BLaER1 treated with 17β-estradiol and CSF1 and Interleukin-3, amounts not matched to agents 10 nM and 100 nM (cell line): Measurements from ENCODE around the gene LIMK1.
A peak's percentile ranks its signal among the peaks of the same experiment; 100 is the strongest.

ENCODE experiments used
- H3K27ac ChIP-seq, 11 experiments: shearing (Covaris generic); formaldehyde crosslinking; 2 replicates each; pipeline ENCODE4 v1.8.1; 2022
- H3K27me3 ChIP-seq, 11 experiments: shearing (Covaris generic); formaldehyde crosslinking; 2 replicates each; pipeline ENCODE4 v1.8.1; 2022
- H3K36me3 ChIP-seq, 11 experiments: shearing (Covaris generic); formaldehyde crosslinking; 2 replicates each; pipeline ENCODE4 v1.8.1; 2022
- H3K4me1 ChIP-seq, 10 experiments: shearing (Covaris generic); formaldehyde crosslinking; 2 replicates each; pipeline ENCODE4 v1.8.1; 2022
- H3K4me2 ChIP-seq, 11 experiments: shearing (Covaris generic); formaldehyde crosslinking; 2 replicates each; pipeline ENCODE4 v1.8.1; 2022
- H3K4me3 ChIP-seq, 10 experiments: shearing (Covaris generic); formaldehyde crosslinking; 2 replicates each; pipeline ENCODE4 v1.8.1; 2022
- H3K9ac ChIP-seq, 11 experiments: shearing (Covaris generic); formaldehyde crosslinking; 2 replicates each; pipeline ENCODE4 v1.8.1; 2022
- H3K9me3 ChIP-seq, 11 experiments: shearing (Covaris generic); formaldehyde crosslinking; replicated peaks in 1 of 11; 2 replicates each; pipeline ENCODE4 v1.8.1; 2022
- H4K20me1 ChIP-seq, 11 experiments: shearing (Covaris generic); formaldehyde crosslinking; 2 replicates each; pipeline ENCODE4 v1.8.1; 2022
- Cebpa-rat ChIP-seq, 11 experiments: shearing (Covaris generic); IDR thresholded peaks; 2 replicates each; pipeline ENCODE4 v1.8.1; 2022

The LIMK1 gene

GRCh38 chr7:74070619-74070921 lies 13.0 kb upstream of the LIMK1 start:
- no peaks in the 10 kb centered on the region for H4K20me1 ChIP-seq
- no peaks in the 10 kb centered on the region for H3K27me3 ChIP-seq
- TF ChIP-seq Cebpa-rat (IDR thresholded peaks at IDR 0.05): no peak
- H3K4me3 ChIP-seq: no peak overlapping the region
- H3K9ac ChIP-seq: no peak overlapping the region
- no peaks in the 10 kb centered on the region for H3K36me3 ChIP-seq
- H3K4me1 ChIP-seq: peaks cover 0 to 20% (median 3%) of the 10 kb centered on the region in 10 experiments; a peak in 11 of 20 replicates
- H3K27ac ChIP-seq: peak overlapping the region in 1 of 11 experiments; percentile 23; a peak in 1 of 22 replicates
- H3K4me2 ChIP-seq: peak overlapping the region in 2 of 11 experiments; percentile 22 to 24; a peak in 3 of 22 replicates
- H3K9me3 ChIP-seq: no peaks in the 10 kb centered on the region

GRCh38 chr7:74071121-74071520 lies 12.5 kb upstream of the LIMK1 start:
- Histone ChIP-seq H3K27ac (no peak overlapping the region), H3K9ac (no peak overlapping the region), H3K9me3 (no peaks in the 10 kb centered on the region), H3K4me3 (no peak overlapping the region), H3K4me1 (peaks cover 0 to 20% (median 6%) of the 10 kb centered on the region in 10 experiments; a peak in 12 of 20 replicates), H3K4me2 (no peak overlapping the region), H4K20me1 (no peaks in the 10 kb centered on the region), H3K36me3 (no peaks in the 10 kb centered on the region), H3K27me3 (no peaks in the 10 kb centered on the region)
- TF ChIP-seq Cebpa-rat (IDR thresholded peaks at IDR 0.05): no peak

- TF ChIP-seq Cebpa-rat (IDR thresholded peaks at IDR 0.05): no peak
- Histone ChIP-seq H3K27me3 (no peaks in the 10 kb centered on the region), H3K4me1 (peaks cover 9 to 27% (median 19%) of the 10 kb centered on the region in 10 experiments), H3K4me3 (no peak overlapping the region), H3K9me3 (peaks cover 0 to 7% (median 0%) of the 10 kb centered on the region in 11 experiments; a peak in 2 of 22 replicates), H3K36me3 (no peaks in the 10 kb centered on the region), H3K9ac (no peak overlapping the region), H3K27ac (no peak overlapping the region), H3K4me2 (no peak overlapping the region), H4K20me1 (no peaks in the 10 kb centered on the region)
Measured at GRCh38 chr7:74074770-74075169, 8.8 kb upstream of the LIMK1 start.

- Histone ChIP-seq H3K9me3 (peaks cover 0 to 7% (median 0%) of the 10 kb centered on the region in 11 experiments; a peak in 2 of 22 replicates), H3K9ac (peak overlapping the region in 1 of 11 experiments; percentile 0; a peak in 1 of 22 replicates), H3K27me3 (no peaks in the 10 kb centered on the region), H3K4me2 (peak overlapping the region in 6 of 11 experiments; percentile 23 to 50 (median 43); a peak in 9 of 22 replicates), H3K27ac (peak overlapping the region in 2 of 11 experiments; percentile 1 to 22; a peak in 1 of 22 replicates), H3K36me3 (no peaks in the 10 kb centered on the region), H3K4me3 (no peak overlapping the region), H4K20me1 (no peaks in the 10 kb centered on the region), H3K4me1 (peaks cover 16 to 46% (median 33%) of the 10 kb centered on the region in 10 experiments)
- no peak for TF ChIP-seq Cebpa-rat (IDR thresholded peaks at IDR 0.05)
Measured at GRCh38 chr7:74078461-74078860, 5.1 kb upstream of the LIMK1 start.

GRCh38 chr7:74082770-74083116 lies 861 bp upstream of the LIMK1 start:
- Histone ChIP-seq H3K27me3 (no peaks in the 10 kb centered on the region), H3K27ac (peak overlapping the region in 10 of 11 experiments; percentile 38 to 81 (median 70); a peak in 18 of 22 replicates), H3K4me1 (peaks cover 27 to 59% (median 50%) of the 10 kb centered on the region in 10 experiments), H3K4me2 (peak overlapping the region; percentile 75 to 91 (median 82)), H3K36me3 (peaks cover 10 to 23% (median 20%) of the 10 kb centered on the region in 11 experiments; a peak in 21 of 22 replicates), H3K4me3 (peak overlapping the region in 9 of 10 experiments; percentile 19 to 75 (median 40); a peak in 9 of 20 replicates), H3K9ac (peak overlapping the region; percentile 35 to 90 (median 73); a peak in 18 of 22 replicates), H4K20me1 (peaks cover 0 to 12% (median 5%) of the 10 kb centered on the region in 11 experiments; a peak in 4 of 22 replicates), H3K9me3 (no peaks in the 10 kb centered on the region)
- TF ChIP-seq Cebpa-rat (IDR thresholded peaks at IDR 0.05): no peak

- H3K27me3 ChIP-seq: no peaks in the 10 kb centered on the region
- H3K36me3 ChIP-seq: peaks cover 23 to 37% (median 33%) of the 10 kb centered on the region in 11 experiments
- H3K4me1 ChIP-seq: peaks cover 24 to 55% (median 44%) of the 10 kb centered on the region in 10 experiments
- H3K4me2 ChIP-seq: peak overlapping the region; percentile 88 to 100 (median 98)
- TF ChIP-seq Cebpa-rat (IDR thresholded peaks at IDR 0.05): no peak
- H3K9ac ChIP-seq: peak overlapping the region; percentile 77 to 90 (median 84)
- peaks cover 0 to 12% (median 5%) of the 10 kb centered on the region in 11 experiments; a peak in 4 of 22 replicates for H4K20me1 ChIP-seq
- peak overlapping the region; percentile 63 to 84 (median 74) for H3K4me3 ChIP-seq
- H3K27ac ChIP-seq: peak overlapping the region; percentile 40 to 91 (median 85); a peak in 21 of 22 replicates
- no peaks in the 10 kb centered on the region for H3K9me3 ChIP-seq
Measured at GRCh38 chr7:74083928-74084721, 521 bp downstream of the LIMK1 start.

GRCh38 chr7:74084722-74085578 lies 1.3 kb downstream of the LIMK1 start:
- no peak for TF ChIP-seq Cebpa-rat (IDR thresholded peaks at IDR 0.05)
- Histone ChIP-seq H3K9ac (peak overlapping the region; percentile 77 to 90 (median 84)), H3K36me3 (peaks cover 23 to 45% (median 36%) of the 10 kb centered on the region in 11 experiments), H3K4me3 (peak overlapping the region; percentile 63 to 84 (median 74)), H3K4me2 (peak overlapping the region; percentile 88 to 100 (median 98)), H3K4me1 (peaks cover 18 to 54% (median 38%) of the 10 kb centered on the region in 10 experiments), H3K27me3 (no peaks in the 10 kb centered on the region), H3K27ac (peak overlapping the region; percentile 40 to 91 (median 85); a peak in 21 of 22 replicates), H4K20me1 (peaks cover 0 to 12% (median 5%) of the 10 kb centered on the region in 11 experiments; a peak in 4 of 22 replicates), H3K9me3 (no peaks in the 10 kb centered on the region)

- H3K4me2 ChIP-seq: no peak overlapping the region
- H3K4me1 ChIP-seq: peaks cover 28 to 68% (median 54%) of the 10 kb centered on the region in 10 experiments
- H4K20me1 ChIP-seq: peaks cover 0 to 12% (median 5%) of the 10 kb centered on the region in 11 experiments; a peak in 4 of 22 replicates
- H3K27ac ChIP-seq: no peak overlapping the region
- peaks cover 23 to 50% (median 39%) of the 10 kb centered on the region in 11 experiments for H3K36me3 ChIP-seq
- no peaks in the 10 kb centered on the region for H3K9me3 ChIP-seq
- no peaks in the 10 kb centered on the region for H3K27me3 ChIP-seq
- TF ChIP-seq Cebpa-rat (IDR thresholded peaks at IDR 0.05): no peak
- no peak overlapping the region for H3K9ac ChIP-seq
- no peak overlapping the region for H3K4me3 ChIP-seq
Measured at GRCh38 chr7:74087791-74088453, 4.3 kb downstream of the LIMK1 start.
